SK-N-SH (cell line): ENCODE results near the gene OVAAL.

Experiments used
- CTCF ChIP-seq: fragments of 200-600 bp; sonication (generic); IDR thresholded peaks from 2 replicates; pipeline ENCODE4 v1.6.1; 2017; ENCODE audit warnings: antibody characterized with exemption, mild to moderate bottlenecking, moderate library complexity
- GATA2 ChIP-seq: sonication (generic); formaldehyde crosslinking; IDR thresholded peaks from 2 replicates; pipeline ENCODE4 v1.5.0; 2020; ENCODE audit warnings: mild to moderate bottlenecking, missing genetic modification reagents
- NRF1 ChIP-seq: IDR thresholded peaks from 2 replicates; pipeline ENCODE4 v1.6.1; 2012; ENCODE audit warnings: low read depth, mild to moderate bottlenecking, low read length
- RCOR1 ChIP-seq: fragments of 150-350 bp; IDR thresholded peaks from 2 replicates; pipeline ENCODE4 v1.6.1; 2017; ENCODE audit warnings: antibody characterized with exemption, low read length
- REST ChIP-seq: IDR thresholded peaks from 2 replicates; pipeline ENCODE4 v1.6.1; 2012; ENCODE audit warnings: mild to moderate bottlenecking, low read depth, low read length, moderate library complexity
- SIN3A ChIP-seq: IDR thresholded peaks from 2 replicates; pipeline ENCODE4 v1.6.1; 2012; ENCODE audit warnings: low read depth, mild to moderate bottlenecking, low read length, moderate library complexity, borderline replicate concordance
- TCF12 ChIP-seq: IDR thresholded peaks from 2 replicates; pipeline ENCODE4 v1.4.0; 2012
- TEAD4 ChIP-seq: IDR thresholded peaks from 2 replicates; pipeline ENCODE4 v1.4.0; 2012; ENCODE audit warnings: mild to moderate bottlenecking, borderline replicate concordance; ENCODE audit not compliant: insufficient read depth
- ZBTB33 ChIP-seq: IDR thresholded peaks from 2 replicates; pipeline ENCODE4 v1.4.0; 2012; ENCODE audit warnings: low read depth, borderline replicate concordance

- TF ChIP-seq SIN3A (no peak), REST (no peak), NRF1 (no peak), GATA2 (CRISPR knock-in tag) (no peak), CTCF (no peak), TEAD4 (no peak), TCF12 (peak; percentile 32; the same call in 1 of the 2 replicates), RCOR1 (no peak; the same call in 1 of the 2 replicates), ZBTB33 (no peak)
Observed at GRCh38 chr1:180525715-180526039, 33.1 kb upstream of the OVAAL start.
